ENCODE data around the gene EFCAB6.

The EFCAB6 gene

GRCh38 chr22:43819421-43819921 is 7.4 kb upstream of the EFCAB6 start:
- DNase-seq: no peak

GRCh38 chr22:43818981-43819380 is 6.9 kb upstream of the EFCAB6 start:
- no peak for DNase-seq

- DNase-seq: no peak
These were observed 5.3 kb upstream of the EFCAB6 start for GRCh38 chr22:43817402-43817801.

GRCh38 chr22:43814264-43814663 is 2.2 kb upstream of the EFCAB6 start:
- DNase-seq: no peak

- DNase-seq: no peak
These were observed 785 bp upstream of the EFCAB6 start for GRCh38 chr22:43812890-43813289.

GRCh38 chr22:43811777-43812148 is 342 bp downstream of the EFCAB6 start:
- DNase-seq: no peak

- DNase-seq: no peak
These were observed 9.1 kb downstream of the EFCAB6 start for GRCh38 chr22:43802897-43803495.

- DNase-seq: no peak
These were observed 11.1 kb downstream of the EFCAB6 start for GRCh38 chr22:43800970-43801369.

GRCh38 chr22:43798492-43798891 is 13.6 kb downstream of the EFCAB6 start:
- no peak for DNase-seq

GRCh38 chr22:43796567-43796966 is 15.5 kb downstream of the EFCAB6 start:
- peak in 11 of 51 donors; percentile 15 to 72 (median 30) for DNase-seq

- DNase-seq: no peak
These were observed 16.8 kb downstream of the EFCAB6 start for GRCh38 chr22:43795320-43795719.

- no peak for DNase-seq
These were observed 19.2 kb downstream of the EFCAB6 start for GRCh38 chr22:43792905-43793304.

GRCh38 chr22:43789452-43789851 is 22.7 kb downstream of the EFCAB6 start:
- DNase-seq: no peak

- DNase-seq: no peak
These were observed 28.3 kb downstream of the EFCAB6 start for GRCh38 chr22:43783777-43784176.

GRCh38 chr22:43782448-43782847 is 29.7 kb downstream of the EFCAB6 start:
- no peak for DNase-seq

- peak in 3 of 51 donors; percentile 10 to 39 (median 20) for DNase-seq
These were observed 34.8 kb downstream of the EFCAB6 start for GRCh38 chr22:43777286-43777685.

GRCh38 chr22:43776081-43776670 is 35.9 kb downstream of the EFCAB6 start:
- DNase-seq: no peak

GRCh38 chr22:43774318-43774915 is 37.7 kb downstream of the EFCAB6 start:
- DNase-seq: no peak

- no peak for DNase-seq
These were observed 39.3 kb downstream of the EFCAB6 start for GRCh38 chr22:43772831-43773230.

GRCh38 chr22:43755452-43755851 is 56.7 kb downstream of the EFCAB6 start:
- no peak for DNase-seq

GRCh38 chr22:43755011-43755410 is 57.1 kb downstream of the EFCAB6 start:
- no peak for DNase-seq

GRCh38 chr22:43754176-43754575 is 57.9 kb downstream of the EFCAB6 start:
- no peak for DNase-seq

- DNase-seq: no peak
These were observed 58.4 kb downstream of the EFCAB6 start for GRCh38 chr22:43753688-43754087.
